Measurements from ENCODE around the gene LTBP1.

DNA sequence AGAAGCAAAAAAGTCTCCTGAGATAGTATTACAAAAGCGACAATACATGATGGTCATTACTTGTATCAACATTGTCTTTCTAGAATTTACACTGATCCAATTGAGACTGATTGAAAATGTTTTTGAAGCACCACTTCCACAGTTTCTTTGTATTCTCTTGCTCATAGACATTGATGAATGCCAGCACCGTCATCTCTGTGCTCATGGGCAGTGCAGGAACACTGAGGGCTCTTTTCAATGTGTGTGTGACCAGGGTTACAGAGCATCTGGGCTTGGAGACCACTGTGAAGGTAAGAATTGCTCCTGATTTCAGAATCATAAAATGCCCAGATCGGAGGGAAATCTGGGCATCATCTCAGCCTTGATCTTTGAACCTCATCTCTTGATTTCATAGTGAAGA, 354.6 kb downstream of the LTBP1 start:
- TF ChIP-seq POLR2A (IDR thresholded peaks at IDR 0.05; ENCODE audit: low read depth, low read length) (no peak), CBFB (IDR thresholded peaks at IDR 0.05; ENCODE audit: low read depth) (no peak), HDAC2 (IDR thresholded peaks at IDR 0.05) (no peak), EP300 (IDR thresholded peaks at IDR 0.05; ENCODE audit: borderline replicate concordance in 1 of 2, control insufficient read depth in 1 of 2, low read depth in 2 of 2, low read length in 2 of 2) (no peak), TAF1 (IDR thresholded peaks at IDR 0.05; ENCODE audit: borderline replicate concordance, low read depth, low read length) (no peak), ZNF274 (IDR thresholded peaks at IDR 0.05; ENCODE audit: insufficient read depth, insufficient read length) (no peak), CEBPB (IDR thresholded peaks at IDR 0.05; ENCODE audit: borderline replicate concordance in 1 of 2, low read depth in 2 of 2, low read length in 2 of 2) (no peak), MEF2B (IDR thresholded peaks at IDR 0.05; ENCODE audit: partially characterized antibody, poor library complexity, severe bottlenecking) (no peak), RAD51 (IDR thresholded peaks at IDR 0.05) (no peak), NFYB (IDR thresholded peaks at IDR 0.05; ENCODE audit: insufficient read depth, low read depth, low read length) (no peak), YY1 (IDR thresholded peaks at IDR 0.05; ENCODE audit: low read depth, low read length) (no peak)
- TF ChIP-seq, protein P1, sequence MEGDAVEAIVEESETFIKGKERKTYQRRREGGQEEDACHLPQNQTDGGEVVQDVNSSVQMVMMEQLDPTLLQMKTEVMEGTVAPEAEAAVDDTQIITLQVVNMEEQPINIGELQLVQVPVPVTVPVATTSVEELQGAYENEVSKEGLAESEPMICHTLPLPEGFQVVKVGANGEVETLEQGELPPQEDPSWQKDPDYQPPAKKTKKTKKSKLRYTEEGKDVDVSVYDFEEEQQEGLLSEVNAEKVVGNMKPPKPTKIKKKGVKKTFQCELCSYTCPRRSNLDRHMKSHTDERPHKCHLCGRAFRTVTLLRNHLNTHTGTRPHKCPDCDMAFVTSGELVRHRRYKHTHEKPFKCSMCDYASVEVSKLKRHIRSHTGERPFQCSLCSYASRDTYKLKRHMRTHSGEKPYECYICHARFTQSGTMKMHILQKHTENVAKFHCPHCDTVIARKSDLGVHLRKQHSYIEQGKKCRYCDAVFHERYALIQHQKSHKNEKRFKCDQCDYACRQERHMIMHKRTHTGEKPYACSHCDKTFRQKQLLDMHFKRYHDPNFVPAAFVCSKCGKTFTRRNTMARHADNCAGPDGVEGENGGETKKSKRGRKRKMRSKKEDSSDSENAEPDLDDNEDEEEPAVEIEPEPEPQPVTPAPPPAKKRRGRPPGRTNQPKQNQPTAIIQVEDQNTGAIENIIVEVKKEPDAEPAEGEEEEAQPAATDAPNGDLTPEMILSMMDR (IDR thresholded peaks at IDR 0.05 in 2 of 3, conservative IDR thresholded peaks at IDR 0.05 in 1 of 3; ENCODE audit: control insufficient read depth in 2 of 3, extremely low read depth in 1 of 3, insufficient read depth in 1 of 3, low read depth in 3 of 3, low read length in 3 of 3) = no peak
- TF ChIP-seq, protein P2, sequence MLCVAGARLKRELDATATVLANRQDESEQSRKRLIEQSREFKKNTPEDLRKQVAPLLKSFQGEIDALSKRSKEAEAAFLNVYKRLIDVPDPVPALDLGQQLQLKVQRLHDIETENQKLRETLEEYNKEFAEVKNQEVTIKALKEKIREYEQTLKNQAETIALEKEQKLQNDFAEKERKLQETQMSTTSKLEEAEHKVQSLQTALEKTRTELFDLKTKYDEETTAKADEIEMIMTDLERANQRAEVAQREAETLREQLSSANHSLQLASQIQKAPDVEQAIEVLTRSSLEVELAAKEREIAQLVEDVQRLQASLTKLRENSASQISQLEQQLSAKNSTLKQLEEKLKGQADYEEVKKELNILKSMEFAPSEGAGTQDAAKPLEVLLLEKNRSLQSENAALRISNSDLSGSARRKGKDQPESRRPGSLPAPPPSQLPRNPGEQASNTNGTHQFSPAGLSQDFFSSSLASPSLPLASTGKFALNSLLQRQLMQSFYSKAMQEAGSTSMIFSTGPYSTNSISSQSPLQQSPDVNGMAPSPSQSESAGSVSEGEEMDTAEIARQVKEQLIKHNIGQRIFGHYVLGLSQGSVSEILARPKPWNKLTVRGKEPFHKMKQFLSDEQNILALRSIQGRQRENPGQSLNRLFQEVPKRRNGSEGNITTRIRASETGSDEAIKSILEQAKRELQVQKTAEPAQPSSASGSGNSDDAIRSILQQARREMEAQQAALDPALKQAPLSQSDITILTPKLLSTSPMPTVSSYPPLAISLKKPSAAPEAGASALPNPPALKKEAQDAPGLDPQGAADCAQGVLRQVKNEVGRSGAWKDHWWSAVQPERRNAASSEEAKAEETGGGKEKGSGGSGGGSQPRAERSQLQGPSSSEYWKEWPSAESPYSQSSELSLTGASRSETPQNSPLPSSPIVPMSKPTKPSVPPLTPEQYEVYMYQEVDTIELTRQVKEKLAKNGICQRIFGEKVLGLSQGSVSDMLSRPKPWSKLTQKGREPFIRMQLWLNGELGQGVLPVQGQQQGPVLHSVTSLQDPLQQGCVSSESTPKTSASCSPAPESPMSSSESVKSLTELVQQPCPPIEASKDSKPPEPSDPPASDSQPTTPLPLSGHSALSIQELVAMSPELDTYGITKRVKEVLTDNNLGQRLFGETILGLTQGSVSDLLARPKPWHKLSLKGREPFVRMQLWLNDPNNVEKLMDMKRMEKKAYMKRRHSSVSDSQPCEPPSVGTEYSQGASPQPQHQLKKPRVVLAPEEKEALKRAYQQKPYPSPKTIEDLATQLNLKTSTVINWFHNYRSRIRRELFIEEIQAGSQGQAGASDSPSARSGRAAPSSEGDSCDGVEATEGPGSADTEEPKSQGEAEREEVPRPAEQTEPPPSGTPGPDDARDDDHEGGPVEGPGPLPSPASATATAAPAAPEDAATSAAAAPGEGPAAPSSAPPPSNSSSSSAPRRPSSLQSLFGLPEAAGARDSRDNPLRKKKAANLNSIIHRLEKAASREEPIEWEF (IDR thresholded peaks at IDR 0.05; ENCODE audit: insufficient replicate concordance, low read depth, low read length) = no peak

All from GM12878 (cell line).